ENCODE results near the gene FAM131A.
A peak's percentile ranks its signal among the peaks of the same experiment; 100 is the strongest.
"Not testable (repeated sequence)": the region's sequence is repeated elsewhere in the genome, so short reads cannot be mapped to it uniquely, and the experiment has no call there.

Gene FAM131A

GRCh38 chr3:184317201-184317600, 20.2 kb upstream of the FAM131A start:
- no peak for DNase-seq (ENCODE audit: low read depth)

DNA sequence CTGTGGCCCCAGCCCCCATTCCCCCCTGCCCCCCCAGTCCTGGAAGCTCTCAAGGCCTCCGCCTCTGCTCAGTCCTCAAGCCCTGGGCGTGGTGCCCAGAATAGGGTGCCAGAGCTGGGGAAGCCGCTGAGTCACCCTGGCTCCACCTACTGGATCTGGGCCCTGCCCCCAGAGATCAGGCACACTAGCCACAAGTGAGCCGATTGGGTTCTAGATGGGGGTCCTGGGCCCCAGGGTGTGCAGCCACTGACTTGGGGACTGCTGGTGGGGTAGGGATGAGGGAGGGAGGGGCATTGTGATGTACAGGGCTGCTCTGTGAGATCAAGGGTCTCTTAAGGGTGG, 17.3 kb upstream of the FAM131A start:
- DNase-seq (ENCODE audit: low read depth), result peak; percentile 96

GRCh38 chr3:184321666-184322065, 15.7 kb upstream of the FAM131A start:
- DNase-seq (ENCODE audit: low read depth), result no peak

DNA sequence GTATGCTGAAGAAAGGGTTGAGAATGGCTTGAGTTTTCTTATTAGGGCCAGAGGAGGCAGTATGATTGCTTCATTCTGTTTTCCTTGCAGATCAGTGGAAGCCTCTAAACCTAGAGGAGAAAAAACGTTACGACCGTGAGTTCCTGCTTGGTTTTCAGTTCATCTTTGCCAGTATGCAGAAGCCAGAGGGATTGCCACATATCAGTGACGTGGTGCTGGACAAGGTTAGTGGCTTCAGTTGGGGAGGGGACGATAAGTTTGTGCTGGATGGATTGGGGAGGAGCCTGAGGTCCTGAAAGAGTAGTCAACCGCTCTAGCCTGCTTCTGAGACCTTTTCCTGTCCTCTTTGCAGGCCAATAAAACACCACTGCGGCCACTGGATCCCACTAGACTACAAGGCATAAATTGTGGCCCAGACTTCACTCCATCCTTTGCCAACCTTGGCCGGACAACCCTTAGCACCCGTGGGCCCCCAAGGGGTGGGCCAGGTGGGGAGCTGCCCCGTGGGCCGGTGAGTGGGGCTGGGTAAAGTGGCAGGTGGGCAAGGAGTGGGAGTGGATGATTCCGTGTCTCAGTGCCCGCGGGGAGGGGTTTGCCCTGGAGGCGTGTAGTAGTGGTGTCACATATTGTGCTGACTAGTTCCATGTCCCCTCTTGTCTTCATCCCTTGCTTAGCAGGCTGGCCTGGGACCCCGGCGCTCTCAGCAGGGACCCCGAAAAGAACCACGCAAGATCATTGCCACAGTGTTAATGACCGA, 14.5 kb upstream of the FAM131A start:
- no peak for DNase-seq (ENCODE audit: low read depth)

DNA sequence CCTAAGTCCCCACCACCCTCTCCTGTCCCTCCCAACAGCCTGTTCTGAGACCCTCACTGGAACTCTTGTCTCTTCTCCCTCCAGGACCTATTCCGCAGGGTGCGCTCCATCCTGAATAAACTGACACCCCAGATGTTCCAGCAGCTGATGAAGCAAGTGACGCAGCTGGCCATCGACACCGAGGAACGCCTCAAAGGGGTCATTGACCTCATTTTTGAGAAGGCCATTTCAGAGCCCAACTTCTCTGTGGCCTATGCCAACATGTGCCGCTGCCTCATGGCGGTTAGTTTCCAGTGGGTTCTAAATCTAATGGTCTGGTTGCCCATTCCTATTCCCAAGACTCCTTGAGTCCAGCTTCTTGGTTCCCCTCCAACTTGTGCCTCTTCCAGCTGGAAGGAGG, 13.7 kb upstream of the FAM131A start:
- no peak for DNase-seq (ENCODE audit: low read depth)

DNA sequence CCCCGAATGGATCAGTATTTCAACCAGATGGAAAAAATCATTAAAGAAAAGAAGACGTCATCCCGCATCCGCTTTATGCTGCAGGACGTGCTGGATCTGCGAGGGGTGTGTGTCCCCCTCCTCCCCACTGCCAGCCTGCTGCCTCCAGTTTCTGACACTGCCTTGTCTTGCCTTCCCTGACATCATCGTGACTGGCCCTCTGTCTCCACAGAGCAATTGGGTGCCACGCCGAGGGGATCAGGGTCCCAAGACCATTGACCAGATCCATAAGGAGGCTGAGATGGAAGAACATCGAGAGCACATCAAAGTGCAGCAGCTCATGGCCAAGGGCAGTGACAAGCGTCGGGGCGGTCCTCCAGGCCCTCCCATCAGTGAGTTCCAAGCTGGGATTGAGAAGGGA, 12.1 kb upstream of the FAM131A start:
- DNase-seq (ENCODE audit: low read depth), result no peak

DNA sequence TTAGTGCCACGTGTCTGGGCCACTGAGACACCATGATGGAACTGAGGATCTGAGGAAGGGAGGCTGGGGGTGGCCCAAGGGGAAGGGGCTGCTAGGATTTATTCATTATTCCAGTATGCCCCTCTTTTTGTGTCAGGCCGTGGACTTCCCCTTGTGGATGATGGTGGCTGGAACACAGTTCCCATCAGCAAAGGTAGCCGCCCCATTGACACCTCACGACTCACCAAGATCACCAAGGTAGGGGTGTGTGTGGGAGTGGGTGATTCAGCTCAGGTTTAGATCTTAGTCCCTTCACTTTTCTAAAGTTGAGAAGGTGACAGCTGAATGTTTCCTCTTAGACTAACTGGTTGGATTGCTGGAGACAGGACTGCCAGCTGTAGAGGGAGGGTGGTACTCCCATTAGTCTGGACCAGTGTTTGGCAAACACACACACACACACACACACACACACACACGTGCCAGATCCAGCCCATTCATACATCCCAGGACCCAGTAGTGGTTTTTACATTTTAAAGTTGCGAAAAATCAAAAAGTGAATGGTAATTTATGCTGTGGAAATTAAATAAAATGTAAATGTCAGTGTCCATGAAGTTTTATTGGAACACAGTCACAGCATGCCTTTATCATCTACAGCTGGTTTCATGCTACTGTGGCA, 11.6 kb upstream of the FAM131A start:
- DNase-seq (ENCODE audit: low read depth), result no peak

GRCh38 chr3:184327171-184327570, 10.2 kb upstream of the FAM131A start:
- DNase-seq (ENCODE audit: low read depth), result no peak

DNA sequence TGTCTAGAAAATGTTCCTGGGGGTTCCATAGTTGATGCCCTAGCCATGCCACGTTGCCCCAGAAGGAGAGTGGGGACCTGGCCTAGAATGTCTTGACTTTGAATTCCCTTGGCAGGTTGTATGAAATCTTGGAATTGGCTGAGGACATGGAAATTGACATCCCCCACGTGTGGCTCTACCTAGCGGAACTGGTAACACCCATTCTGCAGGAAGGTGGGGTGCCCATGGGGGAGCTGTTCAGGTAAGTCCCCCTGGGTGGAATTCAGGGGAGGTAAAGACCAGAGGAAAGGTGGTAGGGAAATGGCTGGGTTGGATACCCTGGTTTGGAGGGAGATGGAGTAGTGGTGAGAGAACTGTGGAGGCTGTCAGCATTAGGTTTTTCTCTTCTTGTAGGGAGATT, 8.9 kb upstream of the FAM131A start:
- DNase-seq (ENCODE audit: low read depth), result no peak

DNA sequence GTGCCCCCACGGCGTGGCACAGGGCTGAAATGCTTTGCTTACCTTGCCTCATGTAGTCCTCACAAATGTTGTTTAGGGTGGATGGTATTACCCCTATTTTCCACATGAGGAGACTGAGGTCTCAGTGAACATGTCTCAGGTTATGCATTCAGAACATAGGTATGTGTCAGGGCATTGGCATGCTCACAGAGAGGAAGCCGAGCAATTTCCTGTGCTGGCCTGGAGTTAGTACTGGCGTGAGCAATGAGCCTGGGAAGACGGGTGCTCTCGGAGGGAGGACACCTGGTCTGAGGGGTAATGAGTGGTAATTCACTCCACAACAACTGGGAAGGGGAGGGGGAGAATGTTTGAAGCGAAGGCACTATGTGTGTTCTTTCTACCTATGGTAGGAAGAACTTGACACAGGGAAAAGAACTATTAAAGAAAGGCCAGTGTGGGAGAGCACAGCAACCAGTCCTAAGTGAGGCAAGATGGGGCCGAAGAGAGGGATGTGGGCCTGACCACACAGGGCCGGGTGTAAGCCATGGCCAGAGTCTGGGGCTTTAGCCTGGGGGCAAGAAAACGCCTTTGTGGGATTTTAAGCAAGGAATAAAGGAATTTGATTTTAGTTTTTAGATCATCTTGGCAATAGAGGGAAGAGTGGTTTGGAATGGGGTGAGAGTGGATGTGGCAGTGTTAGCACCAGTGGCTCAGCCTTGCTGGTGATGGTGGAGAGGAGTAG, 4.9 kb upstream of the FAM131A start:
- DNase-seq (ENCODE audit: low read depth), result no peak

DNA sequence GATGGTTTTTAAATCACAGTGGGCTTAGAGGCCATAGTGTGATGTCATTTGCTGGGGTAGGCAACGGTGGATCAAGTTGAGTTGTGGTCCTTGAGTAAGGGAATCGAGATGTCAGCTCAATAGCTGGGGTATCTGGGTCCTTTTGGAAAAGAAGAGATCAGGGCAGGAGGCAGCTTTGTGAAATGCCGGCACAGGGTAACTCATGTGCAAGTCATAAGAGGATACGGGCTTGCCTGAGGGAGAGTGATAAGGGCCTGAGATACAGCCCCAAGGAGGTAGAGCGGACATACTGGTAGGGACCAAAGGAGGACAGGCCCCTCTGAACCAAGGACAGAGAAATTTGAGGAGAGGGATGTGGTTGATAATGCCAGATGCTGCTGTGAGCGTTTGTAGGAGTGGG, 4.2 kb upstream of the FAM131A start:
- DNase-seq (ENCODE audit: low read depth), result no peak

DNA sequence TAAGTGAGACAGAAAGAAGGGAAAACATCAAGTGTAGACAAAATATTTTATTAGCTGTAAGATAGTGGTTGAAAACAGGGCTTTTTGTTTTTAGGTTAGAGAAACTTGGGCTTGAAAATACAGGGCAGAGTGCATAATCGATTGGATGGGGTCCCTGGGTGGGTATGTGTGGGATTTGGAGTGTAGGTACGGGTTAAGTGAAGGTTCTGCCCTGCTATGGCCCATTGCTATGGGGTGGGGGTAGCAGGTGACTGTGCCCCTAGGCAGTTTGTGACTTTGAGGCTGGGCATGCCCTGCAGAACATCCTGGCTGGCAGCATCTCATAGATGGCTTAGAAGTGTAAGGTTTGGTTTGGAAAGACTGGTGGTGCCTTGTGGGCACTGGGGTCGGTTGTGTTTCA, 3.7 kb upstream of the FAM131A start:
- no peak for DNase-seq (ENCODE audit: low read depth)

- DNase-seq (ENCODE audit: low read depth), result no peak
These were observed 2.8 kb upstream of the FAM131A start for GRCh38 chr3:184334470-184335158.

- DNase-seq (ENCODE audit: low read depth), result no peak
These were observed 2.1 kb upstream of the FAM131A start for GRCh38 chr3:184335291-184335660.

GRCh38 chr3:184335661-184336546, 1.5 kb upstream of the FAM131A start:
- DNase-seq (ENCODE audit: low read depth), result no peak

GRCh38 chr3:184336547-184337398, 627 bp upstream of the FAM131A start:
- DNase-seq (ENCODE audit: low read depth), result peak; percentile 57

DNA sequence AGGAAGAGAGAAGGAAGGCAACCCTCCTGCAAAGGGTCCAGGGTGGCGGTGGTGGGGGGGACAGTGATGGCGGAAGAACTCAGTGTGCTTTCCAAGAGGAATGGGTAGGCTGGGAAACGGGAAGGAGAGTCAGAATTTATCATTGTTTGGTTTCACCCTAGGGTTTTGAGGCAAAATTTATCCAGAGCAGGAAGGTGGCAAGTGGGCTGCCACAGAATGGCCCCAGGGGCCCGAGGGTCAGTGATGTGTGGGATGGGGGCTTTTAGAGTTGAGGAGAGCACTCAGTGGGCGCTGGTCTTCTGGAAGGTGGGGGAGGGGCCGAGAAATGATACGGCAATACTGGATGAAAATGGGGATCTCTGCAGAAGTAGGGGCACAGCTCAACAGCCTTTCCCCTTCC, 581 bp downstream of the FAM131A start:
- no peak for DNase-seq (ENCODE audit: low read depth)

DNA sequence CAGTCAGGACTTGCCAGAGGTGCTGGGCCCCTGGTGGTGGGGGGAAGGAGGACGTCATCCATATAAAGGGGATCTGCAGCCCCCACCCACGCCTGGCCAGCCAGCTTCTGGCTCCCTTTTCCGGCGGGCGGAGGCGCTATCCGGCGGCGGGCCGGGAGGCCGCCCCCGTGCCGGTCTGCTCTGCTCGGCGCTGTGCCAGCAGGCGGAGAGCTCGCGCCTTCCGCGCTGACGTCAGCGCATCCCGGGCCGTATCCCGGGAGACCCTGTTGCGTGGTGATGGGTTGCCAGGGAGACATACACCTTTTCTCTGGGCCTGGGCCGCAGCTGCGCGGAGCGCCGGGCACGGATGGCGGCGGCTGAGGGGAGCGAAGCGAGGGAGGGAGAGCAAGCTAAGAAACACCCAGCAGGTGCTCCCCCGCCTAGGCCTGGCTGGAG, 1.1 kb downstream of the FAM131A start:
- DNase-seq (ENCODE audit: low read depth), result no peak

- DNase-seq (ENCODE audit: low read depth), result no peak
These were observed 1.6 kb downstream of the FAM131A start for GRCh38 chr3:184339001-184339400.

GRCh38 chr3:184339451-184340135, 2.2 kb downstream of the FAM131A start:
- not testable (repeated sequence) for DNase-seq (ENCODE audit: low read depth)

All from fibroblast of the conjunctiva (primary cell).